Activated CD8-positive, alpha-beta T cell treated with anti-CD3 and anti-CD28 coated beads for 36 hours (primary cell): ENCODE measurements around the gene EYA4. TPM values are rescaled to one million over a fixed set of nuclear protein-coding genes. Genes with fewer than 3 reads are reported as not detected.

Experiments used
- ATAC-seq: fragments of 200-7000 bp; cut with Tn5 transposase; one replicate; pipeline ENCODE4 v1.10.0; 2021; ENCODE audit warnings: mild to moderate bottlenecking, moderate library complexity
- CTCF ChIA-PET: fragments of 350-600 bp; sonication (Branson Sonifier 250); formaldehyde crosslinking; loops from one replicate; lab custom pipeline; 2021; ENCODE audit warnings: antibody characterized with exemption; lab: Charles Lee
- POLR2A ChIA-PET: fragments of 350-600 bp; sonication (Branson Sonifier 250); formaldehyde crosslinking; loops from one replicate; lab custom pipeline; 2021; ENCODE audit warnings: antibody characterized with exemption; lab: Charles Lee
- DNase-seq: peaks from one replicate; pipeline ENCODE4 v3.0.0-alpha.2; 2020
- H3K27ac Mint-ChIP-seq: one replicate; pipeline ENCODE4 v1.8.0; 2021; ENCODE audit warnings: mild to moderate bottlenecking, mixed read lengths
- H3K27me3 Mint-ChIP-seq: one replicate; pipeline ENCODE4 v1.8.0; 2021; ENCODE audit warnings: mixed read lengths
- H3K36me3 Mint-ChIP-seq: one replicate; pipeline ENCODE4 v1.8.0; 2021; ENCODE audit warnings: low read depth, mixed read lengths
- H3K4me1 Mint-ChIP-seq: one replicate; pipeline ENCODE4 v1.8.0; 2021; ENCODE audit warnings: low read depth, mixed read lengths
- H3K4me3 Mint-ChIP-seq: one replicate; pipeline ENCODE4 v1.8.0; 2021; ENCODE audit warnings: mild to moderate bottlenecking, moderate library complexity, mixed read lengths
- H3K9me3 Mint-ChIP-seq: one replicate; pipeline ENCODE4 v1.8.0; 2021; ENCODE audit warnings: mixed read lengths
- intact Hi-C: fragments of 100-400 bp; cut with micrococcal nuclease; formaldehyde crosslinking; loops from one replicate; pipeline ENCODE4 v1.10.0; 2022
- total RNA-seq, 2 experiments: library from RNA; stranded (reverse); gene quantifications; one replicate each; pipeline ENCODE4 v1.2.3, GENCODE V29; 2021
- TF ChIP-seq, protein P1 (sequence below): fragments of 200-600 bp; IDR thresholded peaks from one replicate; pipeline ENCODE4 v1.8.0; 2022; ENCODE audit warnings: antibody characterized with exemption, mild to moderate bottlenecking

EYA4 gene
- total RNA-seq, 2 experiments from 2014 or later, result not detected

DNA sequence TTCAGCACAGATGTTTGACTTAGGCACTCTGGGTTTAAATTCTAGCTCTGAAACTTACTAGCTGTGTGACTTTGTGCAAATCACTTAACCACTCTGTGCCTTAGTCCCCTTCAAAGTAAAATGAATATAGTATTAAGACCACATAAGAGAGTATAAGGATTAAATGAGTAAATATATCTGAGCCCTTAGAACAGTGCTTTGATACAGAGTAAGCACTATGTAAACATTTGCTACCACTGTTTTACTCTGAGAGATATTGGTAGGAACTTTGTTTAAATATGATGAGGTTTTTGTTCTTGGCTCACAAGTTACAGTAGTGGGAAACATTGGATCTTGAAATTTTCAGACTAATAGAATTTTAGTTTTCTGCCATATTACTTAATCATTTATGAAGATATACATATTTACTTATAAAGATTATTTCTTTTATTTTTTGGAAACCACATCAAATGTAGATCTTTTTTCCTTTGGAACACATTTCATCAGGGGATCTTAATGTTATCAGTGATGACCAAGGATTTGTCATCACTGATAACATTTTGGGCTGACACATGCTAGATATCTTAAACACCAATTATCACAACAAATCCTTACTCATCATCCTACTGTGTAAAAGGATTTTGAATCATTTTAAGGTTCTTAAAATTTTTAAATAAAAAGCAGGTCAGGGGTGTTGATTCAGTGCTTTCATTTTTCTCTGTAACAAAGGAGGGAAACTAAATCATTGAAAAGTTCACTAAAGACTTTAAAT lies 226.2 kb downstream of the EYA4 start:
- Mint-ChIP-seq H3K9me3 (no peaks in the 10 kb centered on the region), H3K27me3 (peaks cover 2% of the 10 kb centered on the region), H3K36me3 (no peaks in the 10 kb centered on the region), H3K27ac (no peak overlapping the region), H3K4me3 (no peak overlapping the region), H3K4me1 (no peaks in the 10 kb centered on the region)
- TF ChIP-seq, protein P1, sequence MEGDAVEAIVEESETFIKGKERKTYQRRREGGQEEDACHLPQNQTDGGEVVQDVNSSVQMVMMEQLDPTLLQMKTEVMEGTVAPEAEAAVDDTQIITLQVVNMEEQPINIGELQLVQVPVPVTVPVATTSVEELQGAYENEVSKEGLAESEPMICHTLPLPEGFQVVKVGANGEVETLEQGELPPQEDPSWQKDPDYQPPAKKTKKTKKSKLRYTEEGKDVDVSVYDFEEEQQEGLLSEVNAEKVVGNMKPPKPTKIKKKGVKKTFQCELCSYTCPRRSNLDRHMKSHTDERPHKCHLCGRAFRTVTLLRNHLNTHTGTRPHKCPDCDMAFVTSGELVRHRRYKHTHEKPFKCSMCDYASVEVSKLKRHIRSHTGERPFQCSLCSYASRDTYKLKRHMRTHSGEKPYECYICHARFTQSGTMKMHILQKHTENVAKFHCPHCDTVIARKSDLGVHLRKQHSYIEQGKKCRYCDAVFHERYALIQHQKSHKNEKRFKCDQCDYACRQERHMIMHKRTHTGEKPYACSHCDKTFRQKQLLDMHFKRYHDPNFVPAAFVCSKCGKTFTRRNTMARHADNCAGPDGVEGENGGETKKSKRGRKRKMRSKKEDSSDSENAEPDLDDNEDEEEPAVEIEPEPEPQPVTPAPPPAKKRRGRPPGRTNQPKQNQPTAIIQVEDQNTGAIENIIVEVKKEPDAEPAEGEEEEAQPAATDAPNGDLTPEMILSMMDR, result no peak
- DNase-seq, result no peak
- no peak for ATAC-seq
- ChIA-PET POLR2A (no interaction called here), CTCF (no interaction called here)
- intact Hi-C loops, result no loop called here

DNA sequence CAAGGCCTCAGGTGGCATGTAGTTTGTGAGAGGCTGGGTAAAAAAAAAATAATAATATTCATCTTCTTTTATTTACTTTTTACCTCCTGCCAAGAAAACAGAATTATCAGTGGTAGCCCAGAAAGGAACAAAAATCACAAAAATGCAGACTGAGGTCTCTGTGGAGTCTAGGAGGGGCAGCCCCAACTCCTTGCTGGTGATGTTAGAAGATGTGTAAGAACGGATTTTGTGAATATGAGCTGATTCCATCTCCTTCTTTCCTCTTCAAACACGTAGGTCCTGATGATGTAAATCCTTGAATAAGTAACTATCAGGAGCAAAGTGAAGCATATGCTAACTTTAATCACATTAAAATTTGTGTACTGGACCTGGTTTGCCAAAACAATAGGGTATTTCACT lies 226.8 kb downstream of the EYA4 start:
- POLR2A ChIA-PET, result no interaction called here
- Mint-ChIP-seq H3K36me3 (no peaks in the 10 kb centered on the region), H3K27ac (no peak overlapping the region), H3K4me3 (no peak overlapping the region), H3K4me1 (no peaks in the 10 kb centered on the region), H3K9me3 (no peaks in the 10 kb centered on the region), H3K27me3 (peaks cover 2% of the 10 kb centered on the region)
- CTCF ChIA-PET, result no interaction called here
- ATAC-seq (no peak), DNase-seq (no peak)
- intact Hi-C loops, result no loop called here
- TF ChIP-seq, protein P1, result no peak

DNA sequence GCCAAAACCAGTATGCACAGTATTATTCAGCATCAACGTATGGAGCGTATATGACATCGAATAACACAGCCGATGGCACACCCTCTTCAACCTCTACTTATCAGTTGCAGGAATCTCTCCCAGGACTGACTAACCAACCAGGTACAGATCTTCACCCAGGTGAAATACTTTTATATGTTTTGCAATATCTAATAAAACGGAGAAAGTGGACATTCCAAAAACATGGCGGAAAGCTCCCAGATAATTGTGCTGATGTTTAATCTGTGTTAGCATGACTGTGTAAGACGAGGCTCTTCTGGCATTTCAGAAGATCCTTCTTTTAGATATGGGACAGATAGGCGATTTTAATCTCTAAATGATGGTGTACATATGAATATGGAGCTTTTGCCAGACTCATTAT lies 227.4 kb downstream of the EYA4 start:
- intact Hi-C loops, result no loop called here
- no peaks in the 10 kb centered on the region for H3K4me1 Mint-ChIP-seq
- no peaks in the 10 kb centered on the region for H3K9me3 Mint-ChIP-seq
- no peak overlapping the region for H3K27ac Mint-ChIP-seq
- TF ChIP-seq, protein P1, result no peak
- H3K27me3 Mint-ChIP-seq, result peaks cover 2% of the 10 kb centered on the region
- ATAC-seq (no peak), DNase-seq (no peak)
- ChIA-PET CTCF (no interaction called here), POLR2A (no interaction called here)
- no peak overlapping the region for H3K4me3 Mint-ChIP-seq
- H3K36me3 Mint-ChIP-seq, result no peaks in the 10 kb centered on the region

DNA sequence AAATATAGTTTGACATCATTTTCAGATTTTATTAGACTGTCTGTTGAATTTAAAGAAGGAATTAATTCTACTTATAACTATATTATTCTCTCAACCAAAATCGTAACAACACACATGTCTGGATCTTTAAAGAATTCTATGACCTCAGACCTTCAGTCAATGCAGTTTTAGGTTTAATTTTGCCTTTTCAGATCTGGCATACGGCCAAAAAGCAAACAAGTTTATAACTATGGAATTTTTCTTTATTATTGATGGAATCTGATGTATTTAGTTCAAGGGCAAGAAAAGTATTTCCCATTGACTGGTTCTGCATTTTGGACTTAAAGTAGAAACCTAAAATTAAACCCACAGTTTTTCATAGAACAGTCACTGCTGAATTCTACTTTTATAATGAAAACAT lies 233.4 kb downstream of the EYA4 start:
- no peaks in the 10 kb centered on the region for H3K36me3 Mint-ChIP-seq
- POLR2A ChIA-PET, result interaction anchor here (0.6 kb wide), 1 partner anchor 374 kb away, joined by 3 read pairs; no protein-coding TSS in a partner anchor
- H3K27ac Mint-ChIP-seq, result no peak overlapping the region
- no peak overlapping the region for H3K4me3 Mint-ChIP-seq
- no peaks in the 10 kb centered on the region for H3K27me3 Mint-ChIP-seq
- ATAC-seq, result no peak
- DNase-seq, result no peak
- H3K4me1 Mint-ChIP-seq, result no peaks in the 10 kb centered on the region
- intact Hi-C loops, result no loop called here
- TF ChIP-seq, protein P1, result no peak
- CTCF ChIA-PET, result no interaction called here
- no peaks in the 10 kb centered on the region for H3K9me3 Mint-ChIP-seq

DNA sequence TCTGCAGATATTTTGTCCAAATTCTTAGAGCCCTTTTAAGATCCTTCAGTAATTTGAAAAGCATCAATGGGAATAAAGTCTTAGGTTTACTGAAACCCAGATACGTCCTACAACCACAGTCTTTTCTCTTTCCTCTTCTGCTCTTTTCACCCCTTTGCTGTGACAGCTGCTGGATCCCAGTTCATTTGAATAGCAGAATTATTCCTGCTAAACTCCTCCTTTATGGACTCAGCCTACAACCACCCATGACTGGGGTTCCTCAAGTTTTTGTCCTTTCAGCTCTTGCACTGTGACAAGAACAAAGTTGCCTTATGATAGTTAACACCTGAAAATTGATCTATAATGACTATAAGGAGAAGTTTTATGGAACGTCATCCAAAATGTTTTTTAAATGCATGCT lies 237.5 kb downstream of the EYA4 start:
- H3K27ac Mint-ChIP-seq, result no peak overlapping the region
- DNase-seq (no peak), ATAC-seq (no peak)
- H3K36me3 Mint-ChIP-seq, result no peaks in the 10 kb centered on the region
- no peaks in the 10 kb centered on the region for H3K9me3 Mint-ChIP-seq
- no peaks in the 10 kb centered on the region for H3K4me1 Mint-ChIP-seq
- TF ChIP-seq, protein P1, result no peak
- peaks cover 4% of the 10 kb centered on the region for H3K27me3 Mint-ChIP-seq
- ChIA-PET POLR2A (no interaction called here), CTCF (no interaction called here)
- intact Hi-C loops, result no loop called here
- H3K4me3 Mint-ChIP-seq, result no peak overlapping the region
